HepG2 (cell line): ENCODE measurements around the gene KLF6. TPM values are rescaled to one million over a fixed set of nuclear protein-coding genes. Genes with fewer than 3 reads are reported as not detected.

ENCODE experiments used
- BCL6 ChIP-seq: IDR thresholded peaks from 2 replicates; pipeline ENCODE4 v1.6.1; 2016; ENCODE audit warnings: missing genetic modification reagents, missing compliant biosample characterization
- GATAD1 ChIP-seq: IDR thresholded peaks from 2 replicates; pipeline ENCODE4 v1.6.1; 2016; ENCODE audit warnings: missing genetic modification reagents, missing compliant biosample characterization
- GZF1 ChIP-seq: sonication (generic); formaldehyde crosslinking; IDR thresholded peaks from 2 replicates; pipeline ENCODE4 v1.5.1; 2020; ENCODE audit warnings: mild to moderate bottlenecking, missing genetic modification reagents
- HDAC1 ChIP-seq: sonication (generic); formaldehyde crosslinking; IDR thresholded peaks from 2 replicates; pipeline ENCODE4 v1.5.1; 2020; ENCODE audit warnings: mild to moderate bottlenecking, missing genetic modification reagents
- HHEX ChIP-seq: IDR thresholded peaks from 2 replicates; pipeline ENCODE4 v1.6.1; 2016; ENCODE audit warnings: control low read depth
- HOXD1 ChIP-seq: sonication (generic); formaldehyde crosslinking; IDR thresholded peaks from 2 replicates; pipeline ENCODE4 v1.5.0; 2020; ENCODE audit warnings: missing genetic modification reagents
- JDP2 ChIP-seq: sonication (generic); formaldehyde crosslinking; IDR thresholded peaks from 2 replicates; pipeline ENCODE4 v1.8.1; 2022; ENCODE audit warnings: missing genetic modification reagents, borderline replicate concordance
- NFIC ChIP-seq: IDR thresholded peaks from 2 replicates; pipeline ENCODE4 v1.6.1; 2012; ENCODE audit warnings: mild to moderate bottlenecking, low read length, inconsistent platforms
- POGZ ChIP-seq: sonication (generic); formaldehyde crosslinking; IDR thresholded peaks from 2 replicates; pipeline ENCODE4 v1.4.0; 2020; ENCODE audit warnings: mild to moderate bottlenecking, missing genetic modification reagents
- RBFOX2 ChIP-seq: fragments of 200-400 bp; formaldehyde crosslinking; IDR thresholded peaks from 2 replicates; pipeline ENCODE4 v1.6.1; 2017; ENCODE audit warnings: low read depth, mild to moderate bottlenecking, low read length
- TBX2 ChIP-seq: sonication (generic); formaldehyde crosslinking; IDR thresholded peaks from 2 replicates; pipeline ENCODE4 v1.5.0; 2020; ENCODE audit warnings: missing genetic modification reagents, mild to moderate bottlenecking, borderline replicate concordance
- TCF7 ChIP-seq: sonication (generic); IDR thresholded peaks from 2 replicates; pipeline ENCODE4 v1.6.1; 2016; ENCODE audit warnings: antibody characterized with exemption, low read depth
- TCF7L2 ChIP-seq: IDR thresholded peaks from 2 replicates; pipeline ENCODE4 v1.6.1; 2011; ENCODE audit warnings: mild to moderate bottlenecking, low read depth, low read length, moderate library complexity
- THRA ChIP-seq: sonication (generic); formaldehyde crosslinking; IDR thresholded peaks from 2 replicates; pipeline ENCODE4 v1.4.0; 2020; ENCODE audit warnings: missing genetic modification reagents, borderline replicate concordance
- ZKSCAN8 ChIP-seq: IDR thresholded peaks from 2 replicates; pipeline ENCODE4 v1.6.1; 2016; ENCODE audit warnings: borderline replicate concordance, missing genetic modification reagents, missing compliant biosample characterization
- ZMAT5 ChIP-seq: sonication (generic); formaldehyde crosslinking; IDR thresholded peaks from 2 replicates; pipeline ENCODE4 v1.5.0; 2020; ENCODE audit warnings: mild to moderate bottlenecking, low read depth, missing genetic modification reagents, borderline replicate concordance
- ZNF343 ChIP-seq: sonication (generic); formaldehyde crosslinking; IDR thresholded peaks from 2 replicates; pipeline ENCODE4 v1.4.0; 2020; ENCODE audit warnings: mild to moderate bottlenecking, missing genetic modification reagents
- ZNF484 ChIP-seq: sonication (generic); formaldehyde crosslinking; IDR thresholded peaks from 2 replicates; pipeline ENCODE4 v1.5.1; 2020; ENCODE audit warnings: mild to moderate bottlenecking, low read depth, missing genetic modification reagents, borderline replicate concordance
- ZNF550 ChIP-seq: sonication (generic); formaldehyde crosslinking; IDR thresholded peaks from 2 replicates; pipeline ENCODE4 v1.4.0; 2020; ENCODE audit warnings: mild to moderate bottlenecking, missing genetic modification reagents, borderline replicate concordance
- ZNF562 ChIP-seq: sonication (generic); formaldehyde crosslinking; IDR thresholded peaks from 2 replicates; pipeline ENCODE4 v1.8.0; 2022; ENCODE audit warnings: missing genetic modification reagents, borderline replicate concordance
- ZNF615 ChIP-seq: sonication (generic); formaldehyde crosslinking; IDR thresholded peaks from 2 replicates; pipeline ENCODE4 v1.5.0; 2020; ENCODE audit warnings: mild to moderate bottlenecking, missing genetic modification reagents, borderline replicate concordance
- ZNF746 ChIP-seq: sonication (generic); formaldehyde crosslinking; IDR thresholded peaks from 2 replicates; pipeline ENCODE4 v1.8.0; 2022; ENCODE audit warnings: mild to moderate bottlenecking, missing genetic modification reagents
- polyA plus RNA-seq, 8 experiments: library from polyadenylated mRNA; depleted of rRNA in 3 of 8; stranded (reverse) in 7 of 8; unstranded in 1 of 8; fragments of >200 nt; fragmentation: Illumina TruSeq in 4 of 8; extraction: Trizol in 4 of 8; gene quantifications; 2 replicates each; pipeline versions ENCODE4 v1.2.1 to v1.2.3, GENCODE V29; 2011 to 2016; ENCODE audit warnings: low read depth in 4 of 8, missing spikeins in 1 of 8, mixed read lengths in 1 of 8; ENCODE audit not compliant: insufficient read depth in 1 of 8
- total RNA-seq, 5 experiments: library from RNA; depleted of rRNA; stranded (reverse); fragments of >200 nt; fragmentation: Illumina TruSeq; extraction: Trizol; gene quantifications; 2 replicates each; pipeline ENCODE4 v1.2.3, GENCODE V29; 2016; ENCODE audit warnings: low read depth in 1 of 5
- TF ChIP-seq, protein P1 (sequence below): sonication (generic); formaldehyde crosslinking; IDR thresholded peaks from 2 replicates; pipeline ENCODE4 v1.4.0; 2020; ENCODE audit warnings: mild to moderate bottlenecking, missing genetic modification reagents
- TF ChIP-seq, protein P2 (sequence below): sonication (generic); formaldehyde crosslinking; IDR thresholded peaks from 2 replicates; pipeline ENCODE4 v1.4.0; 2020; ENCODE audit warnings: missing genetic modification reagents, mild to moderate bottlenecking, borderline replicate concordance
- TF ChIP-seq, protein P3 (sequence below): sonication (generic); formaldehyde crosslinking; conservative IDR thresholded peaks from 2 replicates; pipeline ENCODE4 v1.4.0; 2020; ENCODE audit warnings: missing genetic modification reagents

KLF6 gene
- total and polyA plus RNA-seq, 2 of the 13 experiments (the other 11 are each of a cell fraction or from before 2014, with no cell fraction given): 27.0 to 71.9 TPM

- TF ChIP-seq POGZ (CRISPR knock-in tag): 0 out of 2 replicates have a peak, but pooled peaks have one; percentile 13
- TF ChIP-seq ZNF550 (CRISPR knock-in tag): no peak
- TF ChIP-seq ZNF562 (CRISPR knock-in tag): no peak
- TF ChIP-seq GZF1 (CRISPR knock-in tag): no peak
- TF ChIP-seq ZNF484 (CRISPR knock-in tag): no peak
- peak; percentile 68 for TF ChIP-seq RBFOX2
- TF ChIP-seq, protein P1, sequence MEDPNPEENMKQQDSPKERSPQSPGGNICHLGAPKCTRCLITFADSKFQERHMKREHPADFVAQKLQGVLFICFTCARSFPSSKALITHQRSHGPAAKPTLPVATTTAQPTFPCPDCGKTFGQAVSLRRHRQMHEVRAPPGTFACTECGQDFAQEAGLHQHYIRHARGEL (CRISPR knock-in tag): no peak
- TF ChIP-seq JDP2 (CRISPR knock-in tag): no peak
- no peak for TF ChIP-seq HDAC1 (CRISPR knock-in tag)
- no peak for TF ChIP-seq TCF7L2
- no peak for TF ChIP-seq NFIC
- TF ChIP-seq HHEX (CRISPR knock-in tag): no peak
- TF ChIP-seq ZMAT5 (CRISPR knock-in tag): no peak
- TF ChIP-seq HOXD1 (CRISPR knock-in tag): no peak; the same call in 1 of the 2 replicates
- TF ChIP-seq ZNF343 (CRISPR knock-in tag): no peak
- TF ChIP-seq ZNF746 (CRISPR knock-in tag): 0 out of 2 replicates have a peak, but pooled peaks have one; percentile 38
- TF ChIP-seq TBX2 (CRISPR knock-in tag): no peak
- no peak for TF ChIP-seq TCF7
- TF ChIP-seq, protein P2, sequence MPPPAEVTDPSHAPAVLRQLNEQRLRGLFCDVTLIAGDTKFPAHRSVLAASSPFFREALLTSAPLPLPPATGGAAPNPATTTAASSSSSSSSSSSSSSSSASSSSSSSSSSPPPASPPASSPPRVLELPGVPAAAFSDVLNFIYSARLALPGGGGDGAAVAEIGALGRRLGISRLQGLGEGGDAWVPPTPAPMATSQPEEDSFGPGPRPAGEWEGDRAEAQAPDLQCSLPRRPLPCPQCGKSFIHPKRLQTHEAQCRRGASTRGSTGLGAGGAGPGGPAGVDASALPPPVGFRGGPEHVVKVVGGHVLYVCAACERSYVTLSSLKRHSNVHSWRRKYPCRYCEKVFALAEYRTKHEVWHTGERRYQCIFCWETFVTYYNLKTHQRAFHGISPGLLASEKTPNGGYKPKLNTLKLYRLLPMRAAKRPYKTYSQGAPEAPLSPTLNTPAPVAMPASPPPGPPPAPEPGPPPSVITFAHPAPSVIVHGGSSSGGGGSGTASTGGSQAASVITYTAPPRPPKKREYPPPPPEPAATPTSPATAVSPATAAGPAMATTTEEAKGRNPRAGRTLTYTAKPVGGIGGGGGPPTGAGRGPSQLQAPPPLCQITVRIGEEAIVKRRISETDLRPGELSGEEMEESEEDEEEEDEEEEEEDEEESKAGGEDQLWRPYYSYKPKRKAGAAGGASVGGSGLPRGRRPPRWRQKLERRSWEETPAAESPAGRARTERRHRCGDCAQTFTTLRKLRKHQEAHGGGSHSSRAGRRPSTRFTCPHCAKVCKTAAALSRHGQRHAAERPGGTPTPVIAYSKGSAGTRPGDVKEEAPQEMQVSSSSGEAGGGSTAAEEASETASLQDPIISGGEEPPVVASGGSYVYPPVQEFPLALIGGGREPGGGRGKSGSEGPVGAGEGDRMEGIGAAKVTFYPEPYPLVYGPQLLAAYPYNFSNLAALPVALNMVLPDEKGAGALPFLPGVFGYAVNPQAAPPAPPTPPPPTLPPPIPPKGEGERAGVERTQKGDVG (CRISPR knock-in tag): no peak
- TF ChIP-seq ZNF615 (CRISPR knock-in tag): no peak
- TF ChIP-seq THRA: no peak
- no peak for TF ChIP-seq GATAD1 (CRISPR knock-in tag)
- TF ChIP-seq, protein P3, sequence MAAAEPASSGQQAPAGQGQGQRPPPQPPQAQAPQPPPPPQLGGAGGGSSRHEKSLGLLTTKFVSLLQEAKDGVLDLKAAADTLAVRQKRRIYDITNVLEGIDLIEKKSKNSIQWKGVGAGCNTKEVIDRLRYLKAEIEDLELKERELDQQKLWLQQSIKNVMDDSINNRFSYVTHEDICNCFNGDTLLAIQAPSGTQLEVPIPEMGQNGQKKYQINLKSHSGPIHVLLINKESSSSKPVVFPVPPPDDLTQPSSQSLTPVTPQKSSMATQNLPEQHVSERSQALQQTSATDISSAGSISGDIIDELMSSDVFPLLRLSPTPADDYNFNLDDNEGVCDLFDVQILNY (CRISPR knock-in tag): no peak
- 0 out of 2 replicates have a peak, but pooled peaks have one; percentile 11 for TF ChIP-seq ZKSCAN8
- no peak; the same call in 1 of the 2 replicates for TF ChIP-seq BCL6 (CRISPR knock-in tag)
Observed at GRCh38 chr10:3785851-3786271, 852 bp upstream of the KLF6 start (continued).
